ENCODE results near the gene RUBCN.
A peak's percentile ranks its signal among the peaks of the same experiment; 100 is the strongest.
"Not testable (repeated sequence)": the region's sequence is repeated elsewhere in the genome, so short reads cannot be mapped to it uniquely, and the experiment has no call there.

RUBCN gene

DNA sequence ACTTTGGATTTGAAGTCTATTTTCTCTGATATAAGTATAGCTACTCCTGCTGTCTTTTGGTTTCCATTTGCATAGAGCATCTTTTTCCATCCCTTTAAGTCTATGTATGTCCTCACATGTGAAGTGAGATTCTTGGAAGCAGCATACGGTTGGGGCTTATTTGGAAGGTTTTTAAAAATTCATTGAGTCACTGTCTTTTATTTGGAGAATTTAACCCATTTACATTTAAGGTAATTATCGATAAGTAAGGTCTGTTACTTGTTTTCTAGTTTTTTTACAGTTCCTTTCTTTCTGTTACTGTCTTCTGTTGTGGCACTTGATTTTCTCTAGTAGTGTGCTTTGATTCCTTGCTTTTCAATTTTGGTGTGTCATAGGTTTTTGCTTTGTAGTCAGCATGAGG is 14.0 kb downstream of the RUBCN start:
- no peak for DNase-seq (ENCODE audit: low read depth)
- TF ChIP-seq, protein P1, sequence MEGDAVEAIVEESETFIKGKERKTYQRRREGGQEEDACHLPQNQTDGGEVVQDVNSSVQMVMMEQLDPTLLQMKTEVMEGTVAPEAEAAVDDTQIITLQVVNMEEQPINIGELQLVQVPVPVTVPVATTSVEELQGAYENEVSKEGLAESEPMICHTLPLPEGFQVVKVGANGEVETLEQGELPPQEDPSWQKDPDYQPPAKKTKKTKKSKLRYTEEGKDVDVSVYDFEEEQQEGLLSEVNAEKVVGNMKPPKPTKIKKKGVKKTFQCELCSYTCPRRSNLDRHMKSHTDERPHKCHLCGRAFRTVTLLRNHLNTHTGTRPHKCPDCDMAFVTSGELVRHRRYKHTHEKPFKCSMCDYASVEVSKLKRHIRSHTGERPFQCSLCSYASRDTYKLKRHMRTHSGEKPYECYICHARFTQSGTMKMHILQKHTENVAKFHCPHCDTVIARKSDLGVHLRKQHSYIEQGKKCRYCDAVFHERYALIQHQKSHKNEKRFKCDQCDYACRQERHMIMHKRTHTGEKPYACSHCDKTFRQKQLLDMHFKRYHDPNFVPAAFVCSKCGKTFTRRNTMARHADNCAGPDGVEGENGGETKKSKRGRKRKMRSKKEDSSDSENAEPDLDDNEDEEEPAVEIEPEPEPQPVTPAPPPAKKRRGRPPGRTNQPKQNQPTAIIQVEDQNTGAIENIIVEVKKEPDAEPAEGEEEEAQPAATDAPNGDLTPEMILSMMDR (IDR thresholded peaks at IDR 0.05; ENCODE audit: low read depth, low read length, missing control alignments): no peak
- H3K4me3 ChIP-seq (ENCODE audit: low read depth, low read length): no peak overlapping the region

DNA sequence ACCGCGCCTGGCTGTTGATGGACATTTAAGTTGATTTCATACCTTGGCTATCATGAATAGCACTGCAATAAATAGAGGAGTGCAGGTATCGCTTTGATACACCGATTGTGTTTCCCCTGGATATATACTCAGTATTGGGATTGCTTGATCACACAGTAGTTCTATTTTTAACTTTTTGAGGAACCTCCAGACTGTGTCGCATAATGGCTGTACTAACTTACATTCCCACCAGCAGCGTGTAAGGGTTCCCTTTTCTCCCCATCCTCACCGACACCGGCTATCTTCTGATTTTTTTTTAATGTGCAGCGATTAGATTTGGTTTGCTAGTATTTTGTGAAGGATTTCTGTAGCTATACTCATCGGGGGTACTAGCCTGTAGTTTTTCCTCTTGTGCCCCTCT is 16.0 kb downstream of the RUBCN start:
- DNase-seq (ENCODE audit: low read depth): no peak
- TF ChIP-seq, protein P1 (IDR thresholded peaks at IDR 0.05; ENCODE audit: low read depth, low read length, missing control alignments): no peak
- no peak overlapping the region for H3K4me3 ChIP-seq (ENCODE audit: low read depth, low read length)

DNA sequence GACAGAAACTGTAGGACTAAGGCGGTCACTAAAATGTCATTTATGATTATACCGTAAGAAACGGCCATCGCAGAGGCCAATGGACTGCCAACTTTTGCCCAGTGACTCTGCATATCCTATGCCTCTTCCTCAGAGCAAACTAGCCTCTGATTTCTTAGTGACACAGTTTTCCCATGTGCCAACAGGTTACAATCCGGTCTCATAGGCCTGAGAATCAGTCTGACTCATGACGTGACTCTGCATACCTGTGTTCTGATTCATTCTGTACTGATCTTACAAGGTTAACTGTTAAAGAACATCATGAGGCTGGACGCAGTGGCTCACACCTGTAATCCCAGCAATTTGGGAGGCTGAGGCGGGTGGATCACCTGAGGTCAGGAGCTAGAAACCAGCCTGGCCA is 17.8 kb downstream of the RUBCN start:
- DNase-seq (ENCODE audit: low read depth): no peak
- H3K4me3 ChIP-seq (ENCODE audit: low read depth, low read length): no peak overlapping the region
- TF ChIP-seq, protein P1 (IDR thresholded peaks at IDR 0.05; ENCODE audit: low read depth, low read length, missing control alignments): no peak

DNA sequence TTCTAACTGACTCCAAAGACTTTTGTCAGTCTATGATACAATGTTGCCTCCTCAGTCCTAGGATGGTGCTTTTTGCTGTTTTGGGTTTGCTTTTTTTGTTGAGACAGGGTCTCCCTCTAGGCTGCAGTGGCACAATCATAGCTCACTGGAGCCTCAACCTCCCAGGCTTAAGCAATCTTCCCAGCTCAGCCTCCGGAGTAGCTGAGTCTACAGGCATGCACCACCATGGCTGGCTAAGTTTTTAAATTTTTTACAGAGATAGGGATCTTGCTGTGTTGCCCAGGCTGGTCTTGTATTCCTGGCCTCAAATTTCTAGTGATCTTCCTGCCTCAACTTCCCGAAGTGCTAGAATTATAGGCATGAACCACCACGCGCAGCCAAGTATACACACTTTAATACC is 22.5 kb downstream of the RUBCN start:
- TF ChIP-seq, protein P1 (IDR thresholded peaks at IDR 0.05; ENCODE audit: low read depth, low read length, missing control alignments): no peak
- no peak overlapping the region; the same call in 1 of the 2 replicates for H3K4me3 ChIP-seq (ENCODE audit: low read depth, low read length)
- no peak for DNase-seq (ENCODE audit: low read depth)

DNA sequence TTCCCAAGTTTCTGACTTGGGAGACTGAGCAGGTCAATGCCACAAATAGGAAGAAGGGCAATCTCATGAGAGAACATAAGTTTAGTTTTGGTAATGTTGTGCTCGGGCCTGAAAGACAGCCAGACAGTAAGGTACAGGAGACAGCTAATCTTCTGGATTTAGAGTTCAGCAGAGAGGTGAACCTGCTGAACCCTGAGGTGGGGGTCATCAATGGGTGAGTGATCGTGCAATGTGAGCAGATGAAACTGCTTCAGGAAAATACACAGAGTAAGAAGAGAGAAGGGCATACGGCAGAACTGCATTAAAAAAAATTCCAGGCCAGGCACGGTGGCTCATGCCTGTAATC is 23.3 kb downstream of the RUBCN start:
- DNase-seq (ENCODE audit: low read depth): no peak
- H3K4me3 ChIP-seq (ENCODE audit: low read depth, low read length): peak overlapping the region; percentile 42
- TF ChIP-seq, protein P1 (IDR thresholded peaks at IDR 0.05; ENCODE audit: low read depth, low read length, missing control alignments): no peak

DNA sequence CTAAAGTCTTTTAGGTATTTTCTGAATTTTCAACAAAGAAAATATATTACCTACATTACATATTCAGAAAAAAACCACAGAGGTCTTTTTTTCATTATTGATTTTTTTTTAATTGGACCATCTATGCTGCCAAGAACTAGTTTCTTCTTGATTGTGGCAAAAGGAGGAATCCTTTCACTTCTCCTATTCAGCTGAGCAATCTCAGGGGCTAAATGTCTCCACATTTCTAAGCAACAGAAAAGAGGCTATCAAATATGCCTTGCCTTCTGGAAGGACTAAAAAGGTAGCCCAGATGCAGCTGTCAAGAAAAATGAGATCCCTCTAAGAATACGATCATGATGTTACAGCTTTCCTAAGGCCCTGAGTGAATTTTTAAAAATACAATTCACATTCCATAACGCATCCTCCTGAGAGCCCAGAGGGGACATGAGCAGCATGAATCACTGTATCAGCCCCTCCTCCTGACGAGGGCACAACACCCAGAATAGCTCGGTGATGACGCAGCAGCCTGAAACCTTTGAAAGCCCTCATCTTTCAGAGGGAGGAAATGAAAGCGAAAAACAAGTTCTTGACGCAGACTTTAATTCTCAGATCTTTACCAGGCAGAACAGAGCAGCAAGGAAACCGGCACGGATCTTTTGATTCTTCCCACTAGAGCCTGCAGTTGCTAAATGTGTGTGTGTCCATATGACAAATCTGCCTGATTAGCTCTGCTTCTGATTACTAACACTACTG is 24.6 kb downstream of the RUBCN start:
- peak overlapping the region; percentile 44 for H3K4me3 ChIP-seq (ENCODE audit: low read depth, low read length)
- TF ChIP-seq, protein P1 (IDR thresholded peaks at IDR 0.05; ENCODE audit: low read depth, low read length, missing control alignments): no peak
- peak; percentile 92 for DNase-seq (ENCODE audit: low read depth)

DNA sequence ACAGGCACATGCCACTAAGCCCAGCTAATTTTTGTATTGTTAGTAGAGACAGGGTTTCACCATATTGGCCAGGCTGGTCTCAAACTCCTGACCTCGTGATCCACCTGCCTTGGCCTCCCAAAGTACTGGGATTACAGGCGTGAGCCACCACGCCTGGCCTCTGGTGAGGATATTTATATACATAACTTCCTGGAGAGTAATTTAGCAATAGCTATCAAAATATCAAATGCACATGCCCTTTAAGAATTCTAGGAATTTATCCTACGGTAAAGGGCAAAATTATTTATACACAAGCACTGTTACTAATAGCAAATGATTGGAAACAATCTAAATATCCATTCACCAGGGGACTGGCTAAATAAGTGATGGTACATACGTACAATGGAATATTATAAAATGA is 25.7 kb downstream of the RUBCN start:
- not testable (repeated sequence) for DNase-seq (ENCODE audit: low read depth)

More for the DNA sequence above, 25.7 kb downstream of the RUBCN start:
- not testable (repeated sequence) for H3K4me3 ChIP-seq (ENCODE audit: low read depth, low read length)

Measured in GM12864 (cell line).